Mesendoderm (in vitro differentiated cells): ENCODE data around the gene ZNF501. TPM values are rescaled to one million over a fixed set of nuclear protein-coding genes. Genes with fewer than 3 reads are reported as not detected.

Experiments
- DNase-seq: peaks from one replicate; pipeline ENCODE4 v3.0.0; 2013
- H2AK5ac ChIP-seq: 2 replicates; pipeline ENCODE4 v1.6.1; 2013; ENCODE audit warnings: low read length, inconsistent platforms
- H2BK120ac ChIP-seq: 2 replicates; pipeline ENCODE4 v1.6.1; 2013; ENCODE audit warnings: low read depth, mild to moderate bottlenecking, low read length, moderate library complexity, mixed read lengths
- H2BK15ac ChIP-seq: replicated peaks from 2 replicates; pipeline ENCODE4 v1.6.1; 2013; ENCODE audit warnings: low read depth, mild to moderate bottlenecking, moderate library complexity
- H2BK5ac ChIP-seq: 2 replicates; pipeline ENCODE4 v1.6.1; 2013; ENCODE audit warnings: low read length, inconsistent platforms
- H3K18ac ChIP-seq: 2 replicates; pipeline ENCODE4 v1.6.1; 2013; ENCODE audit warnings: mild to moderate bottlenecking, low read length, mixed read lengths
- H3K23ac ChIP-seq: one replicate; pipeline ENCODE4 v1.6.1; 2013; ENCODE audit warnings: low read length
- H3K27ac ChIP-seq: 2 replicates; pipeline ENCODE4 v1.5.1; 2013; ENCODE audit warnings: low read depth, mild to moderate bottlenecking, inconsistent platforms, low read length, moderate library complexity
- H3K27me3 ChIP-seq: 2 replicates; pipeline ENCODE4 v1.6.1; 2013; ENCODE audit warnings: low read length, control low read depth, mild to moderate bottlenecking, inconsistent platforms; ENCODE audit not compliant: insufficient read depth, poor library complexity
- H3K36me3 ChIP-seq: 2 replicates; pipeline ENCODE4 v1.6.1; 2013; ENCODE audit warnings: low read length, inconsistent platforms; ENCODE audit not compliant: control insufficient read depth, insufficient read depth
- H3K4ac ChIP-seq: one replicate; pipeline ENCODE4 v1.6.1; 2013; ENCODE audit warnings: low read depth, mild to moderate bottlenecking, low read length, moderate library complexity
- H3K4me1 ChIP-seq: 2 replicates; pipeline ENCODE4 v1.6.1; 2013; ENCODE audit warnings: low read depth, low read length, inconsistent platforms; ENCODE audit not compliant: control insufficient read depth
- H3K4me2 ChIP-seq: 2 replicates; pipeline ENCODE4 v1.6.1; 2013; ENCODE audit warnings: low read length
- H3K4me3 ChIP-seq: 2 replicates; pipeline ENCODE4 v1.5.1; 2013; ENCODE audit warnings: mild to moderate bottlenecking, low read length
- H3K56ac ChIP-seq: one replicate; pipeline ENCODE4 v1.6.1; 2013; ENCODE audit warnings: low read length
- H3K79me1 ChIP-seq: 2 replicates; pipeline ENCODE4 v1.6.1; 2013; ENCODE audit warnings: low read length, inconsistent platforms
- H3K79me2 ChIP-seq: 2 replicates; pipeline ENCODE4 v1.6.1; 2013; ENCODE audit warnings: mild to moderate bottlenecking, low read length; ENCODE audit not compliant: control insufficient read depth, insufficient read depth
- H3K9ac ChIP-seq: 2 replicates; pipeline ENCODE4 v1.6.1; 2013; ENCODE audit warnings: low read length, inconsistent platforms
- H4K5ac ChIP-seq: one replicate; pipeline ENCODE4 v1.6.1; 2013; ENCODE audit warnings: low read length
- H4K8ac ChIP-seq: one replicate; pipeline ENCODE4 v1.6.1; 2013; ENCODE audit warnings: low read depth, mild to moderate bottlenecking, control low read depth, low read length, moderate library complexity
- WGBS: extraction: QIAGEN DNeasy Blood & Tissue Kit; methylation state at CpG from one replicate; pipeline ENCODE4 v1.1.7; 2013; ENCODE audit warnings: low lambda C conversion rate, missing lambda C conversion rate; ENCODE audit not compliant: insufficient coverage; ENCODE audit errors: extremely low coverage; 5-methylcytosine and 5-hydroxymethylcytosine counted together
- polyA plus RNA-seq, 2 experiments: library from polyadenylated mRNA; stranded (reverse); fragments of 200-250 nt; gene quantifications; one replicate each; pipeline ENCODE4 v1.2.3, GENCODE V29; 2013

ZNF501 gene
- polyA plus RNA-seq (2013, experiment 1 of 2) = 2.5 TPM
- 2.7 TPM for polyA plus RNA-seq (2013, experiment 2 of 2)

DNA sequence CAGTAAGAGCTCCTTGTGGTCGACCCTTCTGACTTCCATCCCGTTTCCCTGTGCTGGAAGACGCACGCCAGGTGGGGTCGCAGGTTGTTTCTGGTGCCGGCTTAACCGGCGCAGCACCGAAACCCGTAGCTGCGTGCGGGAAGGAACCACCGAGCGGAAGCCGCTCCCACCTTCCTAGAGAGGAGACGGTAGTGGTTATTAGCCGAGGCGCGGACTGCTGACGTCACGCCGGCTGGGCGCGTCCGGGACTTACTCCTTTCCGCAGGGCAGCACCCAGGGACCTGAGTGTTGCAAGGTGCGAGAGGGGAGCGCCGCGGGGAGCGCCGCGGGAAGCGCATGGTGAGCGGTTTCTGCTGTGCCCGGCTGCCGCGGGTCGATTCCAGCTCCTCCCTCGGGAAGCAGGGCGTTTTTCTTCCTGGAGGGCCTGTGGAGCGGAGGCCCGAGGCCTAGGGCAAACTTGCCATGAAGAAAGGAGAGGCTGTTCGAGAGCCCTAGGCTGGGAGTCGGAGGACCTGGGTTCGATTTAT lies at the start of gene ZNF501:
TSS of gene ZNF501 (plus strand) at position 252 of the 527 bp plus-strand sequence. CDS start 4,787 bp downstream, outside the sequence.
- no peak within 1 kb of the TSS for H4K8ac ChIP-seq
- H2BK15ac ChIP-seq = no peak within 1 kb of the TSS
- DNase-seq = peak; percentile 94
- H2AK5ac ChIP-seq = no peak within 1 kb of the TSS
- peak within 1 kb of the TSS; percentile 67 for H3K4me3 ChIP-seq
- no peak within 1 kb of the TSS for H3K23ac ChIP-seq
- H3K36me3 ChIP-seq = no peaks in the 10 kb centered on the region
- peak within 1 kb of the TSS; percentile 87 for H3K56ac ChIP-seq
- no peaks in the 10 kb centered on the region for H3K79me1 ChIP-seq
- H3K4ac ChIP-seq = no peak within 1 kb of the TSS
- H2BK5ac ChIP-seq = no peak within 1 kb of the TSS
- peak within 1 kb of the TSS; percentile 81 for H4K5ac ChIP-seq
- H3K79me2 ChIP-seq = no peaks in the 10 kb centered on the region
- H3K27ac ChIP-seq = no peak within 1 kb of the TSS
- H3K9ac ChIP-seq = peak within 1 kb of the TSS; percentile 69
- H3K4me1 ChIP-seq = no peaks in the 10 kb centered on the region
- H3K4me2 ChIP-seq = peak within 1 kb of the TSS; percentile 87
- H3K27me3 ChIP-seq = no peaks in the 10 kb centered on the region
- no CpG with 5 or more reads among the region's 46 CpGs for WGBS
- no peak within 1 kb of the TSS for H3K18ac ChIP-seq
- no peak within 1 kb of the TSS for H2BK120ac ChIP-seq

DNA sequence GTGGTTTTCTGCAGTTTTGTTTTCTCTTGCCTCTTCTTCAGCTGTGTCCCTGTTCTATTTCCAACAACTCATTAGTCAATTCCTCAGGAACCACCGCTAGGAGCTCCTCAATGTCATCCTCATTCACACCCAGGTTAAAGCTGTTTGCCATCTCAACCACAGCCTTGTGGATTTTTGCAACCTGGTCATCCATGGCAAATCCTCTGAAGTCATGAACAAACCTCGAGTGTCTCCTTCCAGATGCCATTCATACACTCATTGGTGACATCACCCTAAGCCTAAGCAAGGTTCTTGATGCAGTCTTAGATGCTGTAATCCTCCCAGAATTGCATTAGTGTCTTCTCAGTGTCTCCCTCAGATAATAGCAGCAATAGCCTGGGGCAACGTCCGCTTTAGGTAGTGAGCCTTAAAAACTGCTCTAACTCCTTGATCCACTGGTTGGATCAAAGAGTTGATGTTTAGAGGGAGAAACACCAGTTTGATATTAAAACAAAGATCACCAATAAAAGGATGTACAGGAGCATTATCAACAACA lies 48.4 kb upstream of the ZNF501 start:
- H2BK120ac ChIP-seq = no peak overlapping the region
- H3K18ac ChIP-seq = no peak overlapping the region
- no peak overlapping the region for H3K23ac ChIP-seq
- WGBS = no CpG with 5 or more reads among the region's 4 CpGs
- H3K9ac ChIP-seq = no peak overlapping the region
- no peak overlapping the region for H4K8ac ChIP-seq
- H3K79me2 ChIP-seq = no peaks in the 10 kb centered on the region
- no peaks in the 10 kb centered on the region for H3K36me3 ChIP-seq
- peak overlapping the region; percentile 3 for H3K4me3 ChIP-seq
- H3K4me2 ChIP-seq = no peak overlapping the region
- H3K27me3 ChIP-seq = no peaks in the 10 kb centered on the region
- no peak overlapping the region for H3K4ac ChIP-seq
- H2BK15ac ChIP-seq = no peak overlapping the region
- no peak for DNase-seq
- H3K79me1 ChIP-seq = no peaks in the 10 kb centered on the region
- H3K56ac ChIP-seq = no peak overlapping the region
- no peak overlapping the region for H2AK5ac ChIP-seq
- no peak overlapping the region for H4K5ac ChIP-seq
- no peak overlapping the region for H3K27ac ChIP-seq
- no peaks in the 10 kb centered on the region for H3K4me1 ChIP-seq
- H2BK5ac ChIP-seq = no peak overlapping the region

DNA sequence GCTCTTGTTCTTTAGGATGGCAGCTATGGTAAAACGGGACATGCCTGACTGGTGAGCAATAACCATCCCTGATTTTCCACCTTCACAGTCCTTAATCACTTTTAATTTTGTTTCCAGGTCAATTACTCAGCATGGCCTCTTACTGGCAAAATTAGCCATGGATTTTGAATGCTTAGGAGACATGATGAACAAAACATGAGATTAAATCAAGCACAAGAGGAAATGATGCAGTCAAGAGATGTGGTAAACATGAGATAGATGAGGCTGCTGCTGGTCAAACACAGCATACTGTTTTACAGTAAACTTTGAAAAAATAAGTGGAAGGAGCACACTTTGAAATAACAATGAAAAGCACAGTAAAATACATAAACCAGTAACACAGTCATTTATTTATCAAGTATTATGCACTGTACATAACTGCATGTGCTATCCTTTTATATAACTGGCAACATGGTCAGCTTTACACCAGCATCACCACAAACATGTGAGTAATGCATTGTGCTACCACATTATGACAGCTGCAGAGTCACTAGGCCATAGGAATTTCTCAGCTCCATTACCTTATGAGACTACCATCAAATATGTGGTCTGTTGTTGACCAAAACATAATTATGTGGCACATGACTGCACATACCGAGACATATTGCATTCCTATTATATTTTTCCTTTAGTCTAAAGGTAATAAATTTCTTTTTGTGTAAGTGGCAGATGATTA lies 47.1 kb upstream of the ZNF501 start:
- Histone ChIP-seq H3K4me2 (no peak overlapping the region), H3K4me3 (no peak overlapping the region), H3K79me2 (no peaks in the 10 kb centered on the region), H3K4ac (no peak overlapping the region), H2AK5ac (no peak overlapping the region), H3K4me1 (no peaks in the 10 kb centered on the region), H2BK5ac (no peak overlapping the region), H3K27ac (no peak overlapping the region), H2BK15ac (no peak overlapping the region), H3K9ac (no peak overlapping the region), H3K23ac (no peak overlapping the region), H3K79me1 (no peaks in the 10 kb centered on the region), H4K5ac (no peak overlapping the region), H4K8ac (no peak overlapping the region), H3K56ac (no peak overlapping the region), H2BK120ac (no peak overlapping the region), H3K27me3 (no peaks in the 10 kb centered on the region), H3K18ac (no peak overlapping the region), H3K36me3 (no peaks in the 10 kb centered on the region)
- no peak for DNase-seq
- no CpG with 5 or more reads among the region's 2 CpGs for WGBS

DNA sequence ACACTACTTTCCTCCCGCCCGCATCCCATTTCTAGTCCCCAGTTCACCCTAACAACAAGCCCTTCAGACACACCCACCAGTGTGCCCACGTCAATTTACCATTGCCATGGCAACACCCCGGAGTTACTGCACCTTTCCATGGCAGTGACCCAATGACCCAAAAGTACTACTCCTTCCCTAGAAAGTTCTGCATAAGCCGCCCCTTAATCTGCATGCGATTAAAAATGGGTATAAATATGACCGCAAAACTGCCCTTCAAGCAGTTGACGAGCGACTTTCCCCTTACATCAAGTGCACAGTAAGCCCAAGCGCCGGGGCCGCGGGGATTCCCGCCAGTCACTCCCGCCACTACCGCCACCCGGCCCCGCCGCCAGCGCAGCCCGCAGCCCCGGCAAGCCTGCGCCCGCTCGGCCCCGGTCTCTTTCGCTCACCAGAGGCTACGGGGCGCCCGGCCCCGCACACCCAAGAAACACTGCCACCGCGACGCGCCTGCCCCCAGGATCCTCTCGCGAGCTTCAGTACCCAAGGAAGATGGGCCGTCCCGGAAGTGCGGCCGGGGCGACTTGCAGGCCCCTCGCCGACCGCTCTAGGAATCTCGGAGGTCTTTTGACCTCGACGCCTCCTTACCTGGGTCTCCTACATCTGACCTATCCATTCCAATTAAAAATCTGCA lies 44.2 kb upstream of the ZNF501 start:
- Histone ChIP-seq H3K4me2 (peak overlapping the region; percentile 20), H3K23ac (no peak overlapping the region), H3K4ac (peak overlapping the region; percentile 8), H3K4me3 (peak overlapping the region; percentile 43), H3K18ac (no peak overlapping the region), H2BK120ac (no peak overlapping the region), H2BK15ac (no peak overlapping the region), H3K4me1 (no peaks in the 10 kb centered on the region), H3K27ac (no peak overlapping the region), H3K36me3 (no peaks in the 10 kb centered on the region), H4K5ac (no peak overlapping the region), H3K27me3 (no peaks in the 10 kb centered on the region), H4K8ac (no peak overlapping the region), H3K79me1 (no peaks in the 10 kb centered on the region), H2BK5ac (no peak overlapping the region), H2AK5ac (no peak overlapping the region), H3K9ac (peak overlapping the region; percentile 61), H3K79me2 (no peaks in the 10 kb centered on the region), H3K56ac (peak overlapping the region; percentile 74)
- peak; percentile 86 for DNase-seq
- WGBS = no CpG with 5 or more reads among the region's 48 CpGs

DNA sequence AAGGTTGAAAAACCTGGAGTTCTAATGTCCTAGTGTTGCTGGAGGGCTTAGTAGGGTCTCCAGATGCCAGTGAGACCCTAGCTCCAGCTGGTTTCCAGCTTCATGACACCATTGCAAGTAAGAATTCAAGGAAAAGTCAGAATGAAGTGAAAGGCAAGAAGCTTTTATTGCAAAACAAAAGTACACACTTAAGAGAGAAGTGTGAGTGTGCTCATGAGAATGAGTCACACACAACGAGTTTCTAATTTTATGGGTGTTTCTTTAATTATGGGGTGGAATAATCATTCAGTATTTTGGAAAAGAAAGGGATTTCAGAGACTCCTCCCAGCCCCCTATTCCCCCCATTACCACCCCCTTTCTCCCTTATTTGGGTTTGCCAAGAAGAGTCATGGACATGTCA lies 41.5 kb upstream of the ZNF501 start:
- H3K4me1 ChIP-seq = no peaks in the 10 kb centered on the region
- H3K56ac ChIP-seq = no peak overlapping the region
- no peak overlapping the region for H3K4me3 ChIP-seq
- no peak overlapping the region for H3K4me2 ChIP-seq
- H4K5ac ChIP-seq = no peak overlapping the region
- H3K79me1 ChIP-seq = no peaks in the 10 kb centered on the region
- no peak overlapping the region for H4K8ac ChIP-seq
- H2BK5ac ChIP-seq = no peak overlapping the region
- H3K36me3 ChIP-seq = no peaks in the 10 kb centered on the region
- H2AK5ac ChIP-seq = no peak overlapping the region
- H3K27ac ChIP-seq = no peak overlapping the region
- H3K23ac ChIP-seq = no peak overlapping the region
- H3K9ac ChIP-seq = no peak overlapping the region
- no peak overlapping the region for H3K18ac ChIP-seq
- H3K4ac ChIP-seq = no peak overlapping the region
- H3K79me2 ChIP-seq = no peaks in the 10 kb centered on the region
- no peak overlapping the region for H2BK15ac ChIP-seq
- DNase-seq = no peak
- no peaks in the 10 kb centered on the region for H3K27me3 ChIP-seq
- WGBS = no CpG with 5 or more reads among the region's 1 CpG
- no peak overlapping the region for H2BK120ac ChIP-seq
